Umbilical cord (tissue), 2 donors: ENCODE measurements around the gene HM13. TPM values are rescaled to one million over a fixed set of nuclear protein-coding genes. Genes with fewer than 3 reads are reported as not detected.
"Not testable (repeated sequence)": the region's sequence is repeated elsewhere in the genome, so short reads cannot be mapped to it uniquely, and the experiment has no call there.

ENCODE experiments used
- DNase-seq: peaks from one replicate; pipeline ENCODE4 v3.0.0-alpha.2; 2015; ENCODE audit warnings: low spot score
- total RNA-seq: library from RNA; depleted of rRNA; stranded (reverse); fragments of >200 nt; gene quantifications from one replicate; pipeline ENCODE4 v1.2.3, GENCODE V29; 2014; ENCODE audit warnings: low replicate concordance; ENCODE audit not compliant: insufficient read depth

The HM13 gene
- total RNA-seq, 1 donor from 2014 or later: 42.1 TPM

DNA sequence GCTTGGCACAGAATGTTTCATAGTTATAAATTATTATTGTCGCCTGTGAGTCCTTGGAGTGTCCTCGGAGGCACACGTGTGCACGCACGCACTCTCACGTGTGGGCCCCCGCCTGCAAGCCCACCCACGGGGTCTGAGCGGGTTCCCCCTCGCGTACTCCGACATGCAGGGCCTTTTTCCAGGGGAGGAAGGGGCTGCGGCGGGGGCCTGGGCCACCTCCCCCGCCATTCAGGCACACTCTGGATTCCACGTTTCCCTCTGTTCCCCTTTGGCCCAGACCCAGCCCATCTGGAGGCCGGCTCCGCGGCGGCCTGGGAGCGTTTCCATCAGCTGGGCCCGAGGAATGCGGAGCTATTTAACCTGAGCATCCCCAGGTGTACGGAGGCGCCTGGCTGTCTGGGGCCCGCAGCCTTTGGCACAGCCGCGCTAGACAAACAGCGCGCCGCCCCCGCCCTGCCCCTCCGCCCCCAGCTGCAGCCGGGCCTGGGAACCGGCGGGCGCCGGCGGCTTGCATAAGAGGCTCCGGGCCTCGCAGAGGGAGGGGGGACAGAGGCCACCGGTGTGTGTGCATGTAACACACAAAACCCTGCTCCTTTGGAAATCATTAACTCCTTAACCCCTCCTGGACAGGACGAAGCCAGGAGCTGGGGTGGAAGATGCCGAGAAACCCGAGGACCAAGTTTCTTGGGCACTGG, 94.2 kb downstream of the HM13 start:
- peak; percentile 84 for DNase-seq

DNA sequence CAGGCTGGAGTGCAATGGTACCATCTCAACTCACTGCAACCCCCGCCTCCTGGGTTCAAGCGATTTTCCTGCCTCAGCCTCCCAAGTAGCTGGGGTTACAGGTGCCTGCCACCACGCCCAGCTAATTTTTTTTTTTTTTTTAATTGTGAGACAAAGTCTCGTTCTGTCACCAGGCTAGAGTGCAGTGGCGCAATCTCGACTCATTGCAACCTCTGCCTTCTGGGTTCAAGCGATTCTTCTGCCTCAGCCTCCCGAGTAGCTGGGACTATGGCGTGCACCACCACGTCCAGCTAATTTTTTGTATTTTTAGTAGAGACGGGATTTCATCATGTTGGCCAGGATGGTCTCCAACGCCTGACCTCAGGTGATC, 98.0 kb downstream of the HM13 start:
- not testable (repeated sequence) for DNase-seq

DNA sequence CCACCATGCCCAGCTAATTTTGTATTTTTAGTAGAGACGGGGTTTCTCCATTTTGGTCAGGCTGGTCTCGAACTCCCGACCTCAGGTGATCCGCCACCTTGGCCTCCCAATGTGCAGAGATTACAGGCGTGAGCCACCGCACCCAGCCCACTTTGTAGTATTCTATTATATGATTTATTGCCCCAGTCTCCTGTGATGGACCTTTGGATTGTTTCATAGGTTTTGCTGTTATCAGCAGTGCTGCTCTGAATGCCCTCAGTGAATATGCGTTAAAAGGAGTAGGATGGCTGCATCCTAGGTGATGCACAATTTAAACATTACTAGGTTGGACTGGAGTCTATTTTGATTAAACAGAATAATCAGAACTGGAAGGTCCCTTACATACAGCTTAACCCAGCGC, 101.2 kb downstream of the HM13 start:
- no peak for DNase-seq

DNA sequence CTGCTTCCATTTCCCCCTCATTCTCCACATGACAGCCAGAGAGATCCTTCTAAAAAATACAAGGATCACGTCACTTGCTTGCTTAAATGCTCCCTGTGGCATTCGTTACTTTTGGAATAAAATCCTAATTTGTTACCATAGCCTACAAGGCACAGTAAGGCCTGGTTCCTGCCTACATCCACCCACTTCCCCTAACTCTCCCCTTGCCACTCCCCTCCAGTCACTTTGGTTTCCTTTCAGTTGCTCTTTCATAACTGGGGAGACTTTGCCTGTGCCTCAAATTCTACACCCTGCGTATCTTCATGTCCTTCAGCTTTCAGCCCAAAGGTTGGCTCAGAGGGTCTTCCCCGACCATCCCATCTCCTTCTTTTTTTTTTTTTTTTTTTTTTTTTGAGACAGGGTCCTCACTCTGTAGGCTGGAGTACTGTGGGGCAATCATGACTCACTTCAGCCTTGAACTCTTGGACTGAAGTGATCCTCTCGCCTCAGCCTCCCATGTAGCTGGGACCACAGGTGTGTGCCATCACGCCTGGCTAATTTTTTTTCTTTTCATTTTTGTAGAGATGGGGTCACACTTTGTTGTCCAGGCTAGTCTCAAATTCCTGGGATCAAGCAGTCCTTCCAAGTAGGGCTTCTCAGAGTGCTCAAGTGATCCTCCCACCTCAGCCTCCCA, 103.3 kb downstream of the HM13 start:
- no peak for DNase-seq

Other genes with a start within 250 kb of the HM13 start
- not detected for gene DEFB116, start 205.9 kb upstream of the HM13 start, total RNA-seq
- gene DEFB118, start 145.8 kb upstream of the HM13 start, total RNA-seq: not detected
- not detected for gene DEFB119, start 123.9 kb upstream of the HM13 start, total RNA-seq
- not detected for gene DEFB121, start 108.2 kb upstream of the HM13 start, total RNA-seq
- not detected for gene DEFB123, start 73.8 kb upstream of the HM13 start, total RNA-seq
- not detected for gene DEFB124, start 39.3 kb upstream of the HM13 start, total RNA-seq
- gene REM1, start 39.2 kb upstream of the HM13 start, total RNA-seq: not detected
- 224 TPM for gene ID1, start 90.8 kb downstream of the HM13 start, total RNA-seq
- gene COX4I2, start 123.5 kb downstream of the HM13 start, total RNA-seq: 7.9 TPM
- 37.8 TPM for gene BCL2L1, start 208.4 kb downstream of the HM13 start, total RNA-seq
- gene TPX2, start 224.8 kb downstream of the HM13 start, total RNA-seq: 5.3 TPM